GM12875 (cell line): ENCODE results near the gene AMOTL1.
"Not testable (repeated sequence)": the region's sequence is repeated elsewhere in the genome, so short reads cannot be mapped to it uniquely, and the experiment has no call there.

Experiments used
- H3K4me3 ChIP-seq: one replicate; pipeline ENCODE4 v1.5.1; 2011; ENCODE audit warnings: low read depth, low read length, control low read depth
- TF ChIP-seq, protein P1 (sequence below): IDR thresholded peaks from 2 replicates; pipeline ENCODE4 v1.5.1; 2011; ENCODE audit warnings: low read depth, mild to moderate bottlenecking, control low read depth, inconsistent platforms, low read length, moderate library complexity, borderline replicate concordance; ENCODE audit not compliant: insufficient read depth

Gene AMOTL1

DNA sequence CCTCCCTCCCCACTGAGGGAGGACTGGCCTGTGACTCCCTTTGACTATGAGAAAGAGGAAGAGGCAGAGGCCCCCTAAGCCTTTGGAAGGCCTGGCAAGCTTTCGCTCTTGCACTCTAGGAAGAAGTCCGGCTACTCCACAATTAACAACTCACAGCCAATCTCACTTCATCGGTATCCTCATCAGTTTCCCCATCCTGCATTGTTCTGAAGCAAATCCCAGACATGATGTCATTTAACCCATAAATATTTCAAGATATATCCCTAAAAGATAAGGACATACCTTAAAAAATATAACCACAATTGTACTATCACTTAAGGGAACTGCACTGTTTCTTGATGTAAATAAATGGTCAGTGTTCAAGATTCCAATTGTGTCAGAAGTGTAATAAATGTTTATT lies 142.1 kb downstream of the AMOTL1 start:
- no peak overlapping the region for H3K4me3 ChIP-seq
- TF ChIP-seq, protein P1, sequence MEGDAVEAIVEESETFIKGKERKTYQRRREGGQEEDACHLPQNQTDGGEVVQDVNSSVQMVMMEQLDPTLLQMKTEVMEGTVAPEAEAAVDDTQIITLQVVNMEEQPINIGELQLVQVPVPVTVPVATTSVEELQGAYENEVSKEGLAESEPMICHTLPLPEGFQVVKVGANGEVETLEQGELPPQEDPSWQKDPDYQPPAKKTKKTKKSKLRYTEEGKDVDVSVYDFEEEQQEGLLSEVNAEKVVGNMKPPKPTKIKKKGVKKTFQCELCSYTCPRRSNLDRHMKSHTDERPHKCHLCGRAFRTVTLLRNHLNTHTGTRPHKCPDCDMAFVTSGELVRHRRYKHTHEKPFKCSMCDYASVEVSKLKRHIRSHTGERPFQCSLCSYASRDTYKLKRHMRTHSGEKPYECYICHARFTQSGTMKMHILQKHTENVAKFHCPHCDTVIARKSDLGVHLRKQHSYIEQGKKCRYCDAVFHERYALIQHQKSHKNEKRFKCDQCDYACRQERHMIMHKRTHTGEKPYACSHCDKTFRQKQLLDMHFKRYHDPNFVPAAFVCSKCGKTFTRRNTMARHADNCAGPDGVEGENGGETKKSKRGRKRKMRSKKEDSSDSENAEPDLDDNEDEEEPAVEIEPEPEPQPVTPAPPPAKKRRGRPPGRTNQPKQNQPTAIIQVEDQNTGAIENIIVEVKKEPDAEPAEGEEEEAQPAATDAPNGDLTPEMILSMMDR = no peak

DNA sequence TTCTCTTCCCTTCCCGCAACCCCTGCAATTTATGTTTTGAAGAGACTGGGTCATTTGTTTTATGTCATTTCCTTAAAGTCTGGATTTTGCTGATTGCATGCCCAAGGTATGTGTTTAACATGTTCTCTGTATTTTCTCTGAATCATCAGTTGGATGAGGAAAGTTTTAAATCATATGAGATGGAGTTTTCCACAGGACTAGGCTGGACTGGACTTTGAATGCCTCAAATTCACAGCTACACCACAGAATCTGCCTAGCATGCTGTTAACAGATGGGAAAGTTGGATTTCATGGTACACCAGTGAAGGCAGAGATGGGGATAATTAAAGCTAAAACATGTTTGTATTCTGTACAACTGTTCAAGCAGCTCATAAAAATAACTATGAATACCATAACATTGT lies 142.6 kb downstream of the AMOTL1 start:
- H3K4me3 ChIP-seq = no peak overlapping the region
- TF ChIP-seq, protein P1 = no peak

DNA sequence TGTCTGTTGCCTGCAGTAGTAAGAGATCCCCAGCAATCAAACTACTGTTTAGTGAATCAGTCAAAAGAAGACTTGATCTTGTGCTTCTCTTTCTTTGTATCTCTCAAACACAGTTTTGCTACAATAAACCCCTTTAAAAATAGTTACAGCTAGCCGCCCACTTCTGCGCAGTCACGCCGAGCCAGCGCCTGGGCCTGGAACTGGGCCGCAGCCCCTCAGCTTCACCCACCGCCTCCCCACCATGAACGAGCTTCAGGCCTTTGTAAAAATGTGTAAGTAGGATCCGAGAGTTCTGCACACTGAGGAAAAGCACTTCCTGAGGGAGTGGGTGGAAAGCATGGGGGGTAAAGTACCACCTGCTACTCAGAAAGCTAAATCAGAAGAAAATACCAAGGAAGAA lies 144.7 kb downstream of the AMOTL1 start:
- TF ChIP-seq, protein P1 = no peak
- no peak overlapping the region for H3K4me3 ChIP-seq

DNA sequence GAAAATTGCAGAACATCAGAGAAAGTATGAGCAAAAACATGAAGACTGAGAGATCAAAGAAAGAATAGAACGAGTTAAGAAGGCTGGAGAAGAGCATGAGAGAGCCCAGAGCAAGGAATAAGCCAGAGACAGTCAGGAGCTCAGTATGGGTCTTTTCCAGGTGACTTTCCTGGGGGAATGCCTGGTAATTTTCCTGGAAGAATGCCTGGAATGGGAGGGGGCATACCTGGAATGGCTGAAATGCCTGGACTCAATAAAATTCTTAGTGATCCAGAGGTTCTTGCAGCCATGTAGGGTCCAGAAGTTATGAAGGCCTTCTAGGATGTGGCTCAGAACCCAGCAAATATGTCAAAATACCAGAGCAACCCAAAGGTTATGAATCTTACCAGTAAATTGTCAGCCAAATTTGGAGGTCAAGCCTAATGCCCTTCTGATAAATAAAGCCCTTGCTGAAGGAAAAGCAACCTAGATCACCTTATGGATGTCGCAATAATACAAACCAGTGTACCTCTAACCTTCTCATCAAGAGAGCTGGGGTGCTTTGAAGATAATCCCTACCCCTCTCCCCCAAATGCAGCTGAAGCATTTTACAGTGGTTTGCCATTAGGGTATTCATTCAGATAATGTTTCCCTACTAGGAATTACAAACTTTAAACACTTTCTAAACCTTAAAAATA lies 145.7 kb downstream of the AMOTL1 start:
- not testable (repeated sequence) for H3K4me3 ChIP-seq

DNA sequence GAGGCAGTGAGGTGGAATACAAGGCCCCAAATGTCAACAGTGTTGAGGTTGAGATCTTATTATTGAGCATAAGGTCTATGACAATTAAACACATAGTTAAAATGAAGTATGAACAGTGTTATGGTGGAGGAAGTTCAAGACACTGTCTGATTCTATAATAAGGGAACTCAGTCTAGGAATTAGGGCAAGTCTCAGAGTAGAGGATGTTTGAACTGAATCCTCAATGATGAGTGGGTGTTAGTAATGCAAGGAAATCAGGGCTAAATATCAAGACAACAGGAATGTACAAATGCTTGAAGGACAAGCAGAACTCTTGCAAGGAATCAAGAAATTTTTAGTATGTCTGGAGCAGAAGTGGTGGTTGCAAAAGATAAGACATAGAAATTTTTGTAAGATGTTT lies 152.2 kb downstream of the AMOTL1 start:
- TF ChIP-seq, protein P1 = no peak
- H3K4me3 ChIP-seq = no peak overlapping the region

DNA sequence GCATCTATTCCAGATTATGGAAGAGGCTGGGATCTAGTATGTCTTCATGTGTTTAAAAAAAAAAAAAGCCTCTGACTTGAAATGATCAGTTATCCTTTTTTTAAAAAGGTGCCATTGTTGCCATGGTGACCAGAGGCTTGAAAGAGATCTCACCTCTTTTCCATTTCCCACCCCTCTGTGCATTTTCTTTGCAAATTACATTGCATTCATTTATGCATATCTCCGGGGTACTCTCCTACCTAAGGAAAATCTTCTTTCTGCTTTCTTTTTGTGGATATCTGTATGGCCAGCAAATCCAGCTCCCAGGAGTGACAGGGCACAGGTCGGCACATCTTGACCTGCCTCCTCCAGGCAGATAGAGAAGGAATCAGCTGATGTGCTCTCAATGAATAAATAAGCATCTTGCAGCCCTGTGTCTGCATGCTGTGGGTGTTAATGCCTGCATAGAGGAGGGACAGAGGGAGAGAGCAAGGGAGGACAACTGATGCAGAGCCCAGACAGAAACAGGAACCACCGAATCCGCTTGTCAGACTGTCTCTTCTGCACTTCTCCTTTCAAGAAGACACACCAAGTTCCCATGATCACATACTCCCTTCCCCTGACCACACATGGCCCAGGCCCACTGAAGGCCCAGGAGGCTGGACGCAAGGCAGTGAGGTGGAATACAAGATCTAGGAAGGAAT lies 154.3 kb downstream of the AMOTL1 start:
- no peak overlapping the region for H3K4me3 ChIP-seq
- TF ChIP-seq, protein P1 = no peak

DNA sequence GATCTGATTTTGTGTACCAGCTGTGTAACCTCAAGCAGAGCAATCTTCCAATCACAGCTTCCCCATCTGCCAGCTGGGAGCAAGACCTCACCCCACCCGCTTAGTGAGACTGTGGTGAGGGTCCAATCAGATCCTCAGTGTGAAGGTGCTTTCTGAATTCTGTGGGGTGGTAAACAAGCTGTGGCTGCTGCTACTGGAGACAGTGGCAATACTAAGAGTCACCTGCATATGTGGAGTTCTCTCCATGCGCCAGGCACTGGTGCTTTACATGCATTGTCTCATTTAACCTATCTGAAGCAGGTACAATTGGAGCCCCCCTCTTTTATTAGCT lies 154.8 kb downstream of the AMOTL1 start:
- TF ChIP-seq, protein P1 = no peak
- no peak overlapping the region for H3K4me3 ChIP-seq
